Hematopoietic multipotent progenitor cell treated with erythropoietin and hydrocortisone succinate and interleukin-3 and kit ligand, for 8 days (in vitro differentiated cells): ENCODE measurements around the gene SHANK3.
"Not testable (repeated sequence)": the region's sequence is repeated elsewhere in the genome, so short reads cannot be mapped to it uniquely, and the experiment has no call there.

Experiments
- DNase-seq: peaks from one replicate; pipeline ENCODE4 v3.0.0-alpha.2; 2015

Gene SHANK3

DNA sequence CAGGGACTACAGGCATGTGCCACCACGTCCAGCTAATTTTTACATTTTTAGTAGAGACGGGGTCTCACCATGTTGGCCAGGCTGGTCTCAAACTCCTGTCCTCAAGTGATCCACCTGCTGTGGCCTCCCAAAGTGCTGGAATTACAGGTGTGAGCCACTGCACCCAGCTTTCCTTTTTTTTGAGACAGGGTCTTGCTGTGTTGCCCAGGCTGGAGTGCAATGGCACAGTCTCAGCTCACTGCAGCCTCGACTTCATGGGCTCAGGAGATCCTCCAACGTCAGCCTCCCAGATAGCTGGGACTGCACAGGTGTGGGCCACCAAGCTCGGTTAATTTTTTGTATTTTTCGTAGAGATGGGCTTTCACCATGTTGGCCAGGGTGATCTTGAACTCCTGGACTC lies 18.0 kb upstream of the SHANK3 start:
- DNase-seq = not testable (repeated sequence)

- no peak for DNase-seq
Observed at GRCh38 chr22:50656122-50657070, 16.2 kb upstream of the SHANK3 start.

- no peak for DNase-seq
Observed at GRCh38 chr22:50657925-50658324, 14.7 kb upstream of the SHANK3 start.

GRCh38 chr22:50659711-50660110 lies 12.9 kb upstream of the SHANK3 start:
- not testable (repeated sequence) for DNase-seq

- DNase-seq = no peak
Observed at GRCh38 chr22:50660306-50660705, 12.3 kb upstream of the SHANK3 start.

GRCh38 chr22:50665212-50665611 lies 7.4 kb upstream of the SHANK3 start:
- DNase-seq = no peak

DNA sequence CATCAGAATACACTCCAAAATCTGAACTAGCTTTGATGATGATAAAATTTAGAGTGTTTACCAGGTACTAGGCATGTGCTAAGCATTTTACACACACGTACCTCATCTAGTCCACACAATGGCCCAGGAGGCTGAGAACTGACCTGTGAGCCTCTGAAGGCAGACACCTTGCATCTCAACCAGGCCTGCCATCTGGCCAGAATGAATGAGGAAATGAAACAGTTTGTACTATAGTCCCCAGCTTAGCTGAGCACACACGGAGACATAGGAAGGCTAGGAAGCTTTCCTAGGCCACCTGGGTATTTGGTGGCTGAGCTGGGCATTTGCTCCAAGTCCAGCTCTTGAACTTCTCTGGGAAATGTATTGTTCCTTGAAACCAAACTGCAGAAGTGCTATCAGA lies 6.9 kb upstream of the SHANK3 start:
- DNase-seq = no peak

DNA sequence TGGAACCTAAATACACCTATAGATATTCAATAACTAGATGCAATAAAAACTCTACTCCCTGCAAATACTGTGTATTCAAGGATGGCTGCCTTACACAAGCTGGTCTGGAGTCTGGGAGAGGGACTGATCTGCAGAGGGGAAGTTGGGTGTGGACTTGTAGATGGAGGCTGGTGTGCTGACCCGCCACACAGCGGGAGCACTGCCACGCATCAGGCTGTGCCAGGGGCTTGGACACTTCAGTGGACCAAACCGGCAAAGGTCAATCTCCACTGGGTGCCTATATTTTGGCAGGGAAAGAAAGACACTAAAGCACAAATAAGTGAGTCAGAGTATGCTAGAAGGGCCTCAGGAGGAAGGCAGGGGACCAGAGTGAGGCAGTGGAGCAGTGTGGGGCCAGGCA lies 2.1 kb upstream of the SHANK3 start:
- no peak for DNase-seq

- DNase-seq = no peak
Observed at GRCh38 chr22:50670914-50671538, 1.6 kb upstream of the SHANK3 start.

DNA sequence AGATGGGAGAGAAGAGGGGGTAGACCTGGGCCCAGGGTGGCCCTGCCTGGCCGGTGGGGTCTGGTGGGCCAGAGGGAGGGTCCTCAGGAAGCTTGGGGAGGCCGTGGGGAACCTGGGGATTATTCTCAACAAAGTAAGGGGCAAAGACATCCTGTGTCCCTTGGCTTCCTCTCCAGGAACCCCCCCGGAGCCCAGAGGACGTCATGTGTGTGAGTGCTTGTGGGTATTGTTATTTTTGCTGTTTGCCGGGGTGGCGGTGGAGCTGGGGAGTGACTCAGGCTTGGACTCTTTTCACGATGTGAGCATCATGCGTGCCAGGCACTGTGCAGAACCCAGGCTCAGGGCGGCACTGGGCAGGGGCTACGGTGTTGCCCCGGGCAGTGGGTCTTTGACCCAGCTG lies 982 bp upstream of the SHANK3 start:
- no peak for DNase-seq

DNA sequence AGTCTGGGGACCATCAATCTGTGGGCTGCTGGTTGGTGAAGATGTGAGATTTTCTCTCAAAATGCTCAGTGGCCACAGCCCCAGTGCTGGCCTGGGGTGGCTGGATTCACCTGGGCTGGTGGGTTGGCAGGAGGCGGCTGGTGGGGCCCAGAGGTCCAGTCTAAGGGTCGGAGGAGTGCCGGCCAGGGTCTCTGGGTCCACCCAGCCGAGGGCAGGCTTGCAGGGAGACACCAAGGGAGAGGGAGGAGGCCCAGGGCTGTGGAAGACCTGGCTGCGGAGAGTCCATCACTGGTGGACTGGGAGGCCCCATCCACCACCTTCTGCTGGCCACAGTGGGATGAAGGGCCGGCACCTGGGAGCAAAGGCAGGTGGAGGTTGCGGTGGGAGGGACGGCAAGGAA lies 582 bp upstream of the SHANK3 start:
- DNase-seq = no peak

DNA sequence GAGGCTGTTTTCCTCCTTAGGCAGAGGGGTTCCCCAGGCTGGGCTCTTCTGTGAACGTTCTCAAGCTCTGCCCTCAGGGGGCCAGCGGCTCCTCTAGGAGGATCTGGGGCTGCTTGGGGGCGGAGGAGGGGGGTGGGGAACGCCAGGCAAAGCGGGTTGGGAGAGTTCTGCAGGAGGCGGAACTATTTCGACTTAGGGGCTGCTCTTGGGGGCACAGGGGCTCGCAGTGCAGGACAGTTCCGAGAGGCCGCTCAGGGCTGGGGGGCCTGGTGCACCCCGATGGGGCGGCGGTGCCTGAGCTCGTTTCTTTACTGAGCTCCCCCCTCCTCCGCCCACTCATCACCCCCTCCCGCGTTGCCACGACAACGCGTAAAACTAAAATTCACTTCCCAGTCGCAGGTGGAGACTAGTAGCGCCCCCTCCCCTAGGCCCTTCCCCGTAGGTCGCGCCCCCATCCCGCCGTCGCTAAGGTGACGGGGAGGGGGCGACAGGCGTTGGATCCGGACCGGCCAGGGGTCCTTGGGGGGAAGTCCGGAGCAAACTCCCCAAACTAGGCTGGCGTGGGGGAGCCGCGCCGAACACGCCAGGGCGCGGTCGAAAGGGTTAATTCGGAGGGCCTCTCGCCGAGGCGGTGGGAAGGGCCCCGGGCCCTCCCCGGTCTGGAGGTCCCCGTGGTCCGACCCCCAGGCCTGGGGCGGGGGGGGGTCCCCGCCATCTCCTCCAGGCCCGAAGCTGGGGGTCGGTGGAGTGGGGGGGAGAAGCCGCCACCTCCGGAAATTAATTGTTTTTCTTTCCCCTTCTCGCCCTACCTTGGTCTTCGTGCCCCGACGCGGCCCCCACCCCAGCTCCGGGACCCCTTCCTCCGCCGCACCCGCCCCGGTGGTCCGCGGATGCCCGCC lies 857 bp downstream of the SHANK3 start:
- DNase-seq = no peak

DNA sequence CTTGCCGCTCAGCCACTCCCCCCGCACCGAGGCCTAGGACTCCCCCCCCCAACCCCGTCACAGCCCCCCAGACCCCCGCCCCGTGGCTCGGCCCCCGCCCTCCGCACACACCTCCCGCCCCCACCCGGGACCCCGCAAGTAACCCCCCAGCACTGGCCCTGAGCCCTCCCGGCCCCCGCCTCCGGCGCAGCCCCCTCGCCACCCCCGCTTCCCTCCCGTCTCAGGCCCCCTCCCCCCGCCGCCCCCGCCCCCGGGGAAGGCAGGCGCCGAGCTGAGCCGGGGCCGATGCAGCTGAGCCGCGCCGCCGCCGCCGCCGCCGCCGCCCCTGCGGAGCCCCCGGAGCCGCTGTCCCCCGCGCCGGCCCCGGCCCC lies 1.5 kb downstream of the SHANK3 start:
- DNase-seq = no peak

GRCh38 chr22:50674606-50675552 lies 2.3 kb downstream of the SHANK3 start:
- DNase-seq = no peak

- DNase-seq = no peak
Observed at GRCh38 chr22:50675553-50676179, 3.0 kb downstream of the SHANK3 start.

DNA sequence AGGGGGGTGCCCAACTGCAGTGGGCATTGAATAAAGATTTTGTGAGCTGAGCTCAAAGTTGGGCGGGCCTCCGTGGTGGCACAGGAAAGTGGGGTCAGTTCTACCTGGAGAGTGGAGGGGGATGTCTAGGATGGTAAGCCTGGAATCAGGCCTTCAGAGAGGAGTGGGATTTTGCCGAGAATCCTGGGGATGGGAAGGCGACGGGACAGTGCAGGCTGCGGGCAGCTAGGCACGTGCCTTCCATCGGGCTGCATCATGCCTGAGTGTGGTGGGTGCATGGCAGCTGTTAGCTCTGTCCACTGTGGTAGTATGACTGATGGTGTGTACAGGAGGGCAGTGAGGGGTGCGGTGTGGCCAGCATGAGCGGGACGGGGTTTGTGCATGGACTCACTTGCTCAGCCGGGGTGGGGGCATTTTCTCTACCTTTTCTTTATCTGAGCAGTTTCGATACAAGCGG lies 3.6 kb downstream of the SHANK3 start:
- no peak for DNase-seq

DNA sequence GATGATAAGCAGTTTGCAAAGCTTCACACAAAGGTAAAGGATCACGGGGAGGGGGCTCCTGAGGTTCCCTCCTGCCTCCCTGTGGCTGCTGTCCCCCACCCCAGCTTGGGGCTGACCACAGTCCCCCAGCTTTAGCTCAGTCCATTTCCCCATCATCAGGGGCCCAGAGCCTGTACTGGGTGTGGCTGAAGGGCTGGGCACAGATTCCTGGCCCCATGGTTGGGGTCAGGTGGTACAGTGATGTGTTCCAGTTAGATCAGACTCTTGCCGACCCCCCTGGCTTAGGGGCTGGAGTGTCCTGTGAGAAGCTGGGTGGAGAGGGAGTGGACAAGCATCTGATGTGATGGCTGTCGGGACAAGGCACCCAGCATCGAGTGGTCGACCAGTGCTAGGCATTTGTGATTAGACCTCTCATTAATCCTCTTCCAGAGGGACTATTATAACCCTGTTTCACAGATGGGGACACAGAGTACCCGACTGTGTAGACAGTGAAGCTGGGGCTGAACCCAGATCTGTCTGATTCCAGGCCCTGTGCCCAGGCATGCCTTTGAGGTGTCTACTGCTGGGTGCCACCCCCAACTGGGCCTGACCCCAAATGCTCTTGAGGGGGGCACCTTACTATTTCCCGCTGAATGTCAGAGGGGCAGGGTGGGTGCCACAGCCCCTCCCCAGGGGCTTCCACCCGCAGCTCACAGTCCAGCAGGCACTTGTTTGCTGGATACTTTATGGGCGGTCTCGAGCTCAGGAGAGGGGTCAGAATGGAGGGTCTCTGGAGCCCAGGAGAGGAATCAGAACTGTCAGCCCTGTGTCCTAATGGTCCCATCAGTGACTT lies 4.3 kb downstream of the SHANK3 start:
- DNase-seq = no peak

- no peak for DNase-seq
Observed at GRCh38 chr22:50677493-50678217, 5.0 kb downstream of the SHANK3 start.

DNA sequence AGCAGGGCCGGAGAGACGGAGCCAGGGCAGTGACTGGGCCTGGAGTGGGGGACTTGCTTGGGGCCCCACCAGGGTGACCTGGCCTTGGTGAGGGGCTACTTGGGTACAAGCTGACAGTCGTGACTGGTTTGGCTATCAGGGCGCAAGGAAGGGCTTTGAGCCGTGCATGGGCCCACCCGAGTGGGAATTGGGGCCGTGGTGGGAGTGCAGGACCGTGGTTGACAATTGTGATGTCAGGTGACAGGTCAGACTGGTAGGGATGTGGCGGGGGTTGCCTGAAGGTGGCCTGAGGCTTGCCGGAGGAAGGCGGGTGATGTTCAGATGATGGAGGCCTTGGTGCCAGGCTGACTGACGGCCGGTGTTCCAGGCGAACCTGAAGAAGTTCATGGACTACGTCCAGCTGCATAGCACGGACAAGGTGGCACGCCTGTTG lies 5.6 kb downstream of the SHANK3 start:
- DNase-seq = no peak
